Kidney (tissue), 14 donors: Measurements from ENCODE around the gene SUMO4. TPM values are rescaled to one million over a fixed set of nuclear protein-coding genes. Genes with fewer than 3 reads are reported as not detected.

Experiments used
- DNase-seq, 5 donors: peaks; one replicate each; pipeline ENCODE4 v3.0.0-alpha.2; 2013 to 2020
- FAIRE-seq: peaks from 2 replicates; lab custom pipeline; 2012; peaks lifted over from hg19 to GRCh38; lab: Jason Lieb, UNC
- H3K27ac ChIP-seq, 2 donors: one replicate each; pipeline ENCODE4 v1.7.0; 2013; ENCODE audit warnings: low read depth in 2 of 2, low read length in 2 of 2, inconsistent platforms in 1 of 2
- H3K27me3 ChIP-seq: one replicate; pipeline ENCODE4 v1.7.1; 2013; ENCODE audit warnings: low read length, inconsistent platforms; ENCODE audit not compliant: control insufficient read depth, insufficient read depth
- H3K36me3 ChIP-seq, 3 donors: one replicate each; pipeline versions ENCODE4 v1.7.0 to v1.7.1; 2013; ENCODE audit warnings: low read length in 3 of 3, control low read depth in 1 of 3, inconsistent platforms in 1 of 3; ENCODE audit not compliant: insufficient read depth in 3 of 3, control insufficient read depth in 2 of 3
- H3K4me1 ChIP-seq, 3 donors: one replicate each; pipeline versions ENCODE4 v1.7.0 to v1.7.1; 2013; ENCODE audit warnings: low read length in 3 of 3, inconsistent platforms in 1 of 3, low read depth in 1 of 3; ENCODE audit not compliant: control insufficient read depth in 2 of 3, insufficient read depth in 2 of 3
- H3K4me3 ChIP-seq, 3 donors: one replicate each; pipeline versions ENCODE4 v1.7.0 to v1.8.1; 2013; ENCODE audit warnings: low read length in 3 of 3, control low read depth in 1 of 3, inconsistent platforms in 1 of 3
- H3K9ac ChIP-seq, 3 donors: one replicate each; pipeline versions ENCODE4 v1.7.0 to v1.7.1; 2013; ENCODE audit warnings: low read length in 3 of 3, control low read depth in 1 of 3, inconsistent platforms in 1 of 3
- H3K9me3 ChIP-seq, 3 donors: one replicate each; pipeline versions ENCODE4 v1.7.0 to v1.7.1; 2013; ENCODE audit warnings: low read length in 3 of 3, control low read depth in 1 of 3, inconsistent platforms in 1 of 3; ENCODE audit not compliant: control insufficient read depth in 2 of 3, insufficient read depth in 1 of 3
- intact Hi-C: fragments of 100-400 bp; cut with DNase I; formaldehyde crosslinking; loops from one replicate; pipeline ENCODE4 v1.11.1; 2022
- polyA plus RNA-seq: library from polyadenylated mRNA; stranded (reverse); fragments of 350-450 nt; fragmentation: Illumina TruSeq; extraction: RNeasy Lipid Tissue Mini Kit (QIAGEN cat#74804); gene quantifications from one replicate; pipeline ENCODE4 v1.2.3, GENCODE V29; 2014; ENCODE audit warnings: low read depth, low replicate concordance; ENCODE audit not compliant: insufficient read depth
- total RNA-seq: library from RNA; stranded (reverse); fragmentation: NEBNext Ultra II Directional; extraction: Animal tissue kit (Norgen Biotek cat#: 25700); gene quantifications from one replicate; pipeline ENCODE4 v1.2.1, GENCODE V29; 2021
- TF ChIP-seq, protein P1 (sequence below): IDR thresholded peaks from 3 replicates; pipeline ENCODE4 v1.5.1; 2012; ENCODE audit warnings: mild to moderate bottlenecking, moderate library complexity, borderline replicate concordance; ENCODE audit not compliant: insufficient read depth; ENCODE audit errors: extremely low read depth
- donor health status: control.
- donor health status: control.
- donor health status: control.
- donor health status: control.
- donor health status: control.
- donor health status: DM: yes; HTN: yes; CAD: no.
- donor health status: Normal renal cell carcinoma (clear cell type).

SUMO4 gene
- total and polyA plus RNA-seq, 2 donors from 2014 or later = 1.9 TPM; not detected in 1

DNA sequence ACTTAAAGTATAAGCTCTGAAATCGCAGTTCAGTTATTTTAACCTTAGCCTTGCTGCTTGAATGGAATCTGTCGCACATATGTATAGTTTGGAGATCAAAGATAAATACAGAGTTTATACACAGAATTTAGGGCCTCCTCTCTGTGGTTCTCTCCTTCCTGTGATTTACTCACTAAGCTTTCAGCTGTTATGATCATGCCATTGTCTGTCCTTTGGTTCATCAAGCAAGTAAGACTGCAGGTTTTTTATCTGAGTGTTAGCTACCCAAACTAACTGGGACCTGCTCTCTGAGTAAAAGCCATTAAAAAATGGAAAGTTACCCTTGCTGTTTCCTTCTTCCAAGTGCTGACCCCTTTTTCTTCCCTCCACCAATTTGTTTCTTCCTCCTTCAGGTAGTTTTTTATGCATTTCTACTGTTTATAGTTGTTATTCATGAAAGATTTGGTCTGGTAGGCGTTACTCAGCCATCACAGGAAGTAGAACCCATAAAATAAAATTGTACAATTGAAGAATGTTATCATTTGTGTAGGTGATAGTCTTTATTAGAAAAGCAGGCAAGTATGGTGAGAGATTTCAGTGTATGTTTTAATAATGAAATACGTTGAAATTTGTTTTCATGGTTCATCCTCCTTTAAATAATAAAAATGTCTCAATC, 33.7 kb upstream of the SUMO4 start:
- no peaks in the 10 kb centered on the region for H3K27me3 ChIP-seq
- no peak overlapping the region for H3K9ac ChIP-seq
- peaks cover 0 to 3% (median 0%) of the 10 kb centered on the region in 3 donors for H3K36me3 ChIP-seq
- H3K9me3 ChIP-seq = no peaks in the 10 kb centered on the region
- no peak overlapping the region for H3K4me3 ChIP-seq
- H3K27ac ChIP-seq = no peak overlapping the region
- intact Hi-C loops = no loop called here
- H3K4me1 ChIP-seq = peaks cover 0 to 2% (median 0%) of the 10 kb centered on the region in 3 donors
- DNase-seq (no peak), FAIRE-seq (no peak)
- TF ChIP-seq, protein P1, sequence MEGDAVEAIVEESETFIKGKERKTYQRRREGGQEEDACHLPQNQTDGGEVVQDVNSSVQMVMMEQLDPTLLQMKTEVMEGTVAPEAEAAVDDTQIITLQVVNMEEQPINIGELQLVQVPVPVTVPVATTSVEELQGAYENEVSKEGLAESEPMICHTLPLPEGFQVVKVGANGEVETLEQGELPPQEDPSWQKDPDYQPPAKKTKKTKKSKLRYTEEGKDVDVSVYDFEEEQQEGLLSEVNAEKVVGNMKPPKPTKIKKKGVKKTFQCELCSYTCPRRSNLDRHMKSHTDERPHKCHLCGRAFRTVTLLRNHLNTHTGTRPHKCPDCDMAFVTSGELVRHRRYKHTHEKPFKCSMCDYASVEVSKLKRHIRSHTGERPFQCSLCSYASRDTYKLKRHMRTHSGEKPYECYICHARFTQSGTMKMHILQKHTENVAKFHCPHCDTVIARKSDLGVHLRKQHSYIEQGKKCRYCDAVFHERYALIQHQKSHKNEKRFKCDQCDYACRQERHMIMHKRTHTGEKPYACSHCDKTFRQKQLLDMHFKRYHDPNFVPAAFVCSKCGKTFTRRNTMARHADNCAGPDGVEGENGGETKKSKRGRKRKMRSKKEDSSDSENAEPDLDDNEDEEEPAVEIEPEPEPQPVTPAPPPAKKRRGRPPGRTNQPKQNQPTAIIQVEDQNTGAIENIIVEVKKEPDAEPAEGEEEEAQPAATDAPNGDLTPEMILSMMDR = no peak

DNA sequence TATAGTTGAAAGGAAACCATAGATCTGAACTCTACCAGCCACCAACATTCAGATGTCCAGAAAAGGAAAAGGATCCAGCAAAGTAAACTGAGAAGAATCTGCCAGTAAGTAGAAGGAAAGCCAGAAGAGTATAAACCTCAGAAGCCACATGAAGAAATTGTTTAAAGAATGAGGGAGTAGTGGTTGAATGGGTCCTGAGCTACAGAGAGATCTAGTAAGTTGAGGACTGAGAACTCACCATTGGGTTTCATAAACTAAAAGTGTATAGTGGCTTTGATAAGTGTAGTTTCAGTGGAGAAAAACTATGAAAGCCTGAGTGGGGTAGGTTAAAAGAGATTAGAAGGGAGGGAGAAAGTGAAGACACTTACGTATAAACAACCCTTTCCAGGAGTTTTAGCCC, 32.0 kb upstream of the SUMO4 start:
- no peak for FAIRE-seq

DNA sequence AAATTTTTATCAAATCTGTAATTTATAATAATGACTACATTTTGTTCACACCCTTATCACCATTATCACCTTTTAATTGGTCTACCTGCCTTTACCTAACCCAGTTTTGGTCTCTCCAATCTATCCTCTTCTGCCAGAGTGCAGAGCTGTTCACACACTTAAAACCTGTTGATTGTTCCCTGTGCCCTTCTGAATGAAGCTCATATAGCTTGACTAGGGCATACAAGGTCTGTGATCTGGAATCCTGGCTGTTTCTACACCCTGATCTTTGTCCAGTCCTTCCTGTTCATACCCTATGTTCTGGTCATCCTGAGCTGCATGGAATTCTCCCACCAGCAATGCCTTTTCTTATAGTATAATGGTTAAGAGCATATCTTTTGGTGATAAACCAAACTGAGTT, 28.9 kb upstream of the SUMO4 start:
- Histone ChIP-seq H3K36me3 (peaks cover 0 to 3% (median 0%) of the 10 kb centered on the region in 3 donors), H3K9ac (no peak overlapping the region), H3K27me3 (no peaks in the 10 kb centered on the region), H3K9me3 (no peaks in the 10 kb centered on the region), H3K4me3 (no peak overlapping the region), H3K4me1 (no peaks in the 10 kb centered on the region), H3K27ac (no peak overlapping the region)
- TF ChIP-seq, protein P1 = no peak
- intact Hi-C loops = no loop called here
- FAIRE-seq (no peak), DNase-seq (no peak)

More for the DNA sequence above, 32.0 kb upstream of the SUMO4 start:
- Histone ChIP-seq H3K36me3 (peaks cover 0 to 3% (median 0%) of the 10 kb centered on the region in 3 donors), H3K27ac (no peak overlapping the region), H3K27me3 (no peaks in the 10 kb centered on the region), H3K4me1 (peaks cover 0 to 2% (median 0%) of the 10 kb centered on the region in 3 donors), H3K9ac (no peak overlapping the region), H3K4me3 (no peak overlapping the region), H3K9me3 (no peaks in the 10 kb centered on the region)
- intact Hi-C loops = no loop called here
- DNase-seq = no peak
- TF ChIP-seq, protein P1 = no peak
